Frontal cortex (tissue), 4 donors: ENCODE measurements around the gene PNMA1. TPM values are rescaled to one million over a fixed set of nuclear protein-coding genes. Genes with fewer than 3 reads are reported as not detected.

Source experiments
- DNase-seq, 2 donors: peaks; one replicate each; pipeline ENCODE4 v3.0.0; 2012; ENCODE audit warnings: low spot score in 2 of 2
- FAIRE-seq: peaks from 2 replicates; lab custom pipeline; 2012; peaks lifted over from hg19 to GRCh38; lab: Jason Lieb, UNC
- small RNA-seq: library from RNA; depleted of rRNA; stranded (forward); fragments of <200 nt; gene quantifications from one replicate; pipeline ENCODE3, GENCODE V24; 2014
- total RNA-seq: library from RNA; depleted of rRNA; stranded (reverse); fragments of >200 nt; gene quantifications from one replicate; pipeline ENCODE4 v1.2.3, GENCODE V29; 2014
- donor health status: control.
- donor health status: control.
- donor health status: control.

The PNMA1 gene
- total RNA-seq, 1 donor from 2014 or later, result 70.5 TPM

DNA sequence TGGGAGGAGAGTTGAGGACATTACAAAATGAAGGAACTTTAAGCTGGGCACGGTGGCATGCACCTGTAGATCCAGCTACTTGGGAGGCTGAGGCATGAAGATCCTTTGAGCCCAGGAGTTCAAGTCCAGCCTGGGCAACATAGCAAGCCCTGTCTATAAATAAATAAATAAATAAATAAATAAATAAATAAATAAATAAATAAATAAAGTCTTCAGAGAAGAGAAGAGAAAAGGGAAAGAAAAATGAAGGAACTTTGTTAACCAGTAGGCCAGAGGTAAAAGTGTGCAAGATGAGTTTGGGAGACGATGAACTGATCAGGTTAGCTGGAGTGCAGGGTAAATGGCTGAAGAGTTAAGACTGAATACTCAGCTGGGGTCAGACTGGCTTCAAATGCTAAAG is 20.1 kb downstream of the PNMA1 start:
- FAIRE-seq (no peak), DNase-seq (no peak)

DNA sequence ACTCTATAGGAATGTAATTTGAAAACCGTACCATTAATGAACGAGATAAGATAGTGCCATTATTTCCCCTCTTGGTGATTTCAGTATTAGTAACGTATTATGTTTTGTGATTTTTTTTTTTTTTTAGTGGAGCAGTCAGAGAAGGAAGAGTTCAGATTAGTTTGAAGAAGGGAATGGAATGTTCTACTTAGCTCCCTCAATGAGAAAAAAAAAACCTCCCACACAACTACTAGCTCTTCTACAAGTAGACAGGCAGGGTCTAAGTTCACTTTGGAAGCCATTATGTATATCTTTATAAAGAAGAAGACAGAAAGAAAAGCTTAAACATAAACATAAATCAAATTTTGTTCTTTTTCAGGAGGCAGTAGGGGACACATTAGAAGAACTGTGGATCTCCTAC is 27.3 kb downstream of the PNMA1 start:
- FAIRE-seq (no peak), DNase-seq (no peak)

DNA sequence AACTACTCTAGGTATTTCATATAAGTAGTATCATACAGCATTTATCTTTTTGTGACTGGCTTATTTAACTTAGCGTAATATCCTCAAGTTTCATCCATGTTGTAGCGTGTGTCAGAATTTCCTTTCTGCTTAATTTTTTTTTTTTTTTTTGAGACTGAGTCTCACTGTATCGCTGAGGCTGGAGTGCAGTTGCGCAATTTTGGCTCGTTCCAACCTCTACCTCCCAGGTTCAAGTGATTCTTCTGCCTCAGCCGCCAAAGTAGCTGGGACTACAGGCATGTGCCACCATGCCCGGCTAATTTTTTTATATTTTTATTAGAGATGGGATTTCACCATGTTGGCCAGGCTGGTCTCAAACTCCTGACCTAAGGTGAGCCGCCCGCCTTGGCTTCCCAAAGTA is 28.9 kb downstream of the PNMA1 start:
- DNase-seq, result no peak
- no peak for FAIRE-seq

DNA sequence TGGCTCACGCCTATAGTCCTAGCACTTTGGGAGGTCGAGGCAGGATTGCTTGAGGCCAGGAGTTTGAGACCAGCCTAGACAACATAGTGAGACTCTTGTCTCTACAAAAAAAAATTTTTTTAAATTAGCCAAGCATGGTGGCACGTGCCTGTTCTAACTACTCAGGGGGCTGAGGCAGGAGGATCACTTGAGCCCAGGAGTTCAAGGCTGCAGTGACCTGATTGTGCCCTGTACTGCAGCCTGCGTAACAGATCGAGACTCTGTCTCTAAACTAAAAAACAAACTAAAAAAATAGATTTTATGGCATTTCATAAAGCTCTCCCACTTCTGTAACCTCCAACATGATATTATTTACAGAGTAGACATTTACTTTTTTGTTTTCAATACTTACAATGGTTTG is 29.6 kb downstream of the PNMA1 start:
- no peak for FAIRE-seq
- DNase-seq, result no peak

DNA sequence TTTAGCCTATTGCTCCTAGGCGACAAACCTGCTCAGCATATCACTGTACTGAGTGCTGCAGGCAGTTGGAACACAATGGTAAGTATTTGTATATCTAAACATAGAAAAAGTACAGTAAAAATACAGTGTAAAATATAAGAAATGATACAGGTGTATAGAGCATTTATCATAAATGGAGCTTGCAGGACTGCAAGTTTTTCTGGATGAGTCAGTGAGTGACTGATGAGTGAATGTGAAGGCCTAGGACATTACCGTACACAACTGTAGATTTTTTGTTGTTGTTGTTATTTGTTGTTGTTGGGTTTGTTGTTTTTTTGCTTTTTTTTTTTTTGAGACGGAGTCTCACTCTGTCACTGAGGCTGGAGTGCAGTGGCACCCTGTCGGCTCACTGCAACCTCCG is 33.4 kb downstream of the PNMA1 start:
- DNase-seq (no peak), FAIRE-seq (no peak)

DNA sequence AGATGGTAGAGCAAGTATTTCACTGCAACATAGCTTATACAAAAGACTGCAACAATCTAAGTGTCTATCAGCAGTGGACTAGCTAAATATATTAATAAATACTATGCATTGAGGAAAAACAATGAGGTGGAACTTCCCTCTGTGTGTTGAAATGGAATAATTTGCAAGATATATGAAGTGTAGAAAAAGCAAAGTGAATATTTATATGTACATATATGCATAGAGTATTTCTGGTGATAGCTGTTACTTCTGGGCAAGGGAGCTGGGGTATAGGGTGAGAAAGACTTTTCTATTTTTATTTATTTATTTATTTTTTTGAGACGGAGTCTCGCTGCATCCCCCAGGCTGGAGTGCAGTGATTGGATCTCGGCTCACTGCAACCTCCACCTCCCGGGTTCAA is 35.5 kb downstream of the PNMA1 start:
- DNase-seq (no peak), FAIRE-seq (no peak)

DNA sequence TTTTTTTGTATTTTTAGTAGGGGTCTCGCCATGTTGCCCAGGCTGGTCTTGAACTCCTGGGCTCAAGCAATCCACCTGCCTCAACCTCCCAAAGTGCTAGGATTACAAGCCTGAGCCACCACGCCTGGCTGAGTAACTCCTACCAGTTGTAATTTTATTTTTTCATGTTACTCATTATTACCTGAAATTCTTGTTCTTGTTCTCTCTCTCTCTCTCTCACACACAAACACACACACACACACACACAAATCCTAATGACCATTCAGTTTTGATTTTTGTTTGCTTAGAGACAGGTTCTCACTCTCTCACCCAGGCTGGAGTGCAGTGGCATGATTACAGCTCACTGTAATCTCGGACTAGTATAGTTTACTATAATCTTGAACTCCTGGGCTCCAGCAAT is 39.2 kb downstream of the PNMA1 start:
- FAIRE-seq (no peak), DNase-seq (no peak)

DNA sequence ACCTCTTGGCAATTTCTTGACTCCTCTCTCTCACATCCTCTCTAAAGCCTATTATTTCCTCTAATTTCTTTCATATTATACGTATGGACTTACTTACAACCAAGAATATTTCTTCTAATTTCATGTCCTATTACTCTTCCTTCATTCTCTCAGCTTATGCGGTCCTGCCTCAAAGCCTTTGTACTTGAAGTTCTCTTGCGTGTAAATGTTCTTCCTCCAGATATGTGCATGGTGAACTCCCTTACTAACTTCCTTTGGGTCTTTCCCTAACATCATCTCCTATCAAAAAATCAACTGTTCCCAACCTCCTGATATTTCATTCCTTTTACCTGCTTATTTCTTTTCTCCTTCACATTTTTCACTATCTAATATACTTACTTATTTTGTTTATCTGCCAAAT is 46.3 kb downstream of the PNMA1 start:
- no peak for DNase-seq
- FAIRE-seq, result no peak

DNA sequence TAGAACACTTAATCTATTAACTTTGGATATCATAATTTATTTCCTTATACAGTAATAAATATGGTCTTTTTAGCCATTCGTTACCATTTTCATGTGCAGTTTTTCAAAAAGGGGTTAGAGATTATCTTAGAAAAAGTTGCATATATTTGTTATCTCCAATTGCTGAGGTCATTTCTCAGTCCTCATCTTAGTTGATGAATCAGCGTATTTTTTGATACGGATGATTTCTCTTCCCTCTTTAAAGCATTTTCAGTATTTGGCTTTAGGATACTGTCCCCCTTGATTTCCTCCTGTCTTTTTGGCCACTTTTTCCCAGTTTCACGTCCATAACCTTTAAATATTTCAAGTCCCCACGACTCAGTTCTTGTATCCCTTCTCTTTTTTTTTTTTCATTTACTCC is 47.6 kb downstream of the PNMA1 start:
- FAIRE-seq (no peak), DNase-seq (no peak)

DNA sequence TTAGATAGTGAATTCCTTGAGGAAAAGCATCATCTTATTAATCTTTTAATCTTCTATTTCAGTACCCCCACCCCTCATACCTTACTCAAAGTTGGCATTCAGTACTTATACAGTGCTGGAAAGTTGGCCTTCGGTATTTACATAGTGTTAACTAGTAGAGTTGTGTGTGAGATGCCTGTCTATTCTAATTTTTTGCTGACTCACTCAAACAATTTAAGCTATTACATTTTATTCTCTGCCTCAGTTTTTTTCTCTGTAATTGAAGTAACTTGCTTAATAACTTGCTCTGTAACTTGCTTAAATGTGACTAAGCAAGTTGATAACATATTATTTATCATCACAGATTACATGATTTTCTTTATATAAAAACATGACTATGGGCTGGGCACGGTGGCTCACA is 49.1 kb downstream of the PNMA1 start:
- DNase-seq, result no peak
- no peak for FAIRE-seq

DNA sequence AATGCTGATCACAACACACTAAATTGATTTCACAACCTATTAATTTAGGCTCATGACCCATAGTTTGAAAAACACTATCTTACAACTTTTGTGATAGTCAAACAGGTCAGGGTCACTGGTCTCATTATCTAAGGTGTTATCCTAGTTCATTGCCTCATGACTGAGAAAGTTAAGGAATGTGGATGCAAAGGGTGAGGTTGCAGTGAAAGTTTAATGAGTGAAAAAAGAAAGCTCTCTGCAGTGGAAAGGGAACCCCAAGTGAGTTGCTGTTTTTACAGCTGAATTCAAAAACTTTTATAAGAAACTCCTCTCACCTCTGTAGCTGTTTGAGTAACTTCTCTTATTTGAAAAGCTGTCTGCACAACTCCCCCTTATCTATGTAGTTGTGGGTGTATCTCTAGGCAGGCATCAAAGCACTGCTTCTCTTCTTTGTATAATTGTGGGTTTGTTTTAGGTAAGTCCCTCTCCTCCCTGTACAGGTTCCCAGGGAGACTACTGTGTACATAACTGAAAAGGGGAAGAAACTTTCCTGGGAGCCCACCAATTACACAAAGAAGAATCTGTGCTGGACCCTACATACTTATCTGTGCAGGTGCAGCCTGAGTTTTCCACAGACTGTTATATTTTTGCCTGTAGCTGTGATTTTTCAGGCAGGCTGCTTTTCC is 50.5 kb downstream of the PNMA1 start:
- FAIRE-seq (no peak), DNase-seq (no peak)

DNA sequence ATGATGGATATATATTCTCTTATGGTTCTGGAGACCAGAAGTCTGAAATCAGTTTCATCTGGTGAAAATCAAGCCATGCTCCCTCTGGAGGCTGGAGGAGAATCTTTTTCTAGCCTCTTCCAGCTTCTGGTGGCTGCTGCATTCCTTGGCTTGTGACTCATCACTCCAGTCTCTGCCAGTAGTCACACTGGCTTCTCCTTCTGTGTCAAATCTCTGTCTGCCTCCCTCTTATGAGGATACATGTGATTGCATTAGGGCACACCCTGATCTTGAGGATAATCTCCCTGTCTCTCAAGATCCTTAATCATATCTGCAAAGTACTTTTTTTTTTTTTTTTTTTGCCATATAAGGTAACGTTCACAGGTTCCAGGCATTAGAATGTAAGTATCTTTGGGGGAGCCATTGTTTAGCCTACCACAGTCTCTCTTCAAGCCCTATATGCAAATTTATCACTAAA is 51.7 kb downstream of the PNMA1 start:
- DNase-seq, result no peak

DNA sequence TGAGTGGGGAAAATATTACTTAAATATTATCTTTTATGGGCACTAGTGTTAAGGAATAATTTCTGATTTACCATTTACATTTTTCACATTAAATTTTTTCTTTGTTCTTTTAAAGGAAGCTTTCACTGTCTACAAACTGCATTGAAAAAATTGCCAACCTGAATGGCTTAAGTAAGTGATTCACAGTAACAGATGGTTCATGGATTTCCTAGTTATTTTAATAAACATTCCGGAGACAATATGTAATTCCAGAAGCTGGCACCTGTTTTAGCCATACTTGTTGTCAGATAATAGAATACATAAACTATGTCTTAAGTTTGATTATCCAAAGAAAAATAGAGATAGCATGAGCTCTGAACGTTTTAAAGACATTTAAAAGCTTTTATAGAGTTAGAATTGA is 52.3 kb downstream of the PNMA1 start:
- FAIRE-seq, result no peak

More for the DNA sequence above, 51.7 kb downstream of the PNMA1 start:
- FAIRE-seq, result no peak

More for the DNA sequence above, 52.3 kb downstream of the PNMA1 start:
- no peak for DNase-seq

Small RNA genes lying within 50 kb of the gene (small RNA-seq; reads per million reads assigned to genes)
- not detected for gene MIR4505

Other genes starting within 250 kb of the PNMA1 start
- 27.7 TPM for gene RIOX1, start 223.5 kb downstream of the PNMA1 start, total RNA-seq
- gene ACOT1, start 177.2 kb downstream of the PNMA1 start, total RNA-seq, result 2.4 TPM
- gene HEATR4, start 155.4 kb downstream of the PNMA1 start, total RNA-seq, result 0.82 TPM
- gene ACOT2, start 145.2 kb downstream of the PNMA1 start, total RNA-seq, result 28.5 TPM
- gene ACOT4, start 122.5 kb downstream of the PNMA1 start, total RNA-seq, result 1.2 TPM
- not detected for gene ACOT6, start 101.9 kb downstream of the PNMA1 start, total RNA-seq
- gene DNAL1, start 69.4 kb downstream of the PNMA1 start, total RNA-seq, result 33.4 TPM
- 4.9 TPM for gene PTGR2, start 137.4 kb upstream of the PNMA1 start, total RNA-seq
- 71.3 TPM for gene ZNF410, start 172.5 kb upstream of the PNMA1 start, total RNA-seq
- gene FAM161B, start 235.7 kb upstream of the PNMA1 start, total RNA-seq, result 20.8 TPM
- gene COQ6, start 235.9 kb upstream of the PNMA1 start, total RNA-seq, result 18.8 TPM